Measurements from ENCODE around the gene MYL3. TPM values are rescaled to one million over a fixed set of nuclear protein-coding genes. Genes with fewer than 3 reads are reported as not detected.

The MYL3 gene
- total RNA-seq, 1 experiment from 2014 or later = not detected

- no peaks in the 10 kb centered on the region for H3K9me3 ChIP-seq (ENCODE audit: insufficient read depth, low read depth)
- ChIA-PET CTCF (no interaction called here), POLR2A (ENCODE audit: unreplicated experiment) (interaction anchor here (0.5 to 0.6 kb wide), 2 partner anchors 104 to 135 kb away, joined by 3 read pairs; no protein-coding TSS in a partner anchor)
- H3K4me3 ChIP-seq = no peak overlapping the region
- H3F3A ChIP-seq (ENCODE audit: insufficient read depth, low read depth) = no peaks in the 10 kb centered on the region
- no TSS peak for BruUV-seq (replicated peaks)
- DNase-seq = no peak
- H3K79me2 ChIP-seq (ENCODE audit: low read depth) = no peaks in the 10 kb centered on the region
- no peak overlapping the region for H2AFZ ChIP-seq
- H3K36me3 ChIP-seq (ENCODE audit: low read depth) = no peaks in the 10 kb centered on the region
- no peak overlapping the region for H3K27ac ChIP-seq
- TF ChIP-seq EZH2 (IDR thresholded peaks at IDR 0.05; ENCODE audit: low read depth) = no peak
- TF ChIP-seq, protein P1, sequence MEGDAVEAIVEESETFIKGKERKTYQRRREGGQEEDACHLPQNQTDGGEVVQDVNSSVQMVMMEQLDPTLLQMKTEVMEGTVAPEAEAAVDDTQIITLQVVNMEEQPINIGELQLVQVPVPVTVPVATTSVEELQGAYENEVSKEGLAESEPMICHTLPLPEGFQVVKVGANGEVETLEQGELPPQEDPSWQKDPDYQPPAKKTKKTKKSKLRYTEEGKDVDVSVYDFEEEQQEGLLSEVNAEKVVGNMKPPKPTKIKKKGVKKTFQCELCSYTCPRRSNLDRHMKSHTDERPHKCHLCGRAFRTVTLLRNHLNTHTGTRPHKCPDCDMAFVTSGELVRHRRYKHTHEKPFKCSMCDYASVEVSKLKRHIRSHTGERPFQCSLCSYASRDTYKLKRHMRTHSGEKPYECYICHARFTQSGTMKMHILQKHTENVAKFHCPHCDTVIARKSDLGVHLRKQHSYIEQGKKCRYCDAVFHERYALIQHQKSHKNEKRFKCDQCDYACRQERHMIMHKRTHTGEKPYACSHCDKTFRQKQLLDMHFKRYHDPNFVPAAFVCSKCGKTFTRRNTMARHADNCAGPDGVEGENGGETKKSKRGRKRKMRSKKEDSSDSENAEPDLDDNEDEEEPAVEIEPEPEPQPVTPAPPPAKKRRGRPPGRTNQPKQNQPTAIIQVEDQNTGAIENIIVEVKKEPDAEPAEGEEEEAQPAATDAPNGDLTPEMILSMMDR (conservative IDR thresholded peaks at IDR 0.05) = no peak
- H3K4me2 ChIP-seq = no peak overlapping the region
- no peaks in the 10 kb centered on the region for H3K27me3 ChIP-seq (ENCODE audit: insufficient read depth, low read depth)
- no peaks in the 10 kb centered on the region for H4K20me1 ChIP-seq (ENCODE audit: insufficient read depth)
- intact Hi-C loops (cut with micrococcal nuclease; ENCODE audit: unreplicated experiment) = loop anchor here (1.0 kb wide), 2 partner anchors 29 to 190 kb away; no protein-coding TSS in a partner anchor
- no peaks in the 10 kb centered on the region for H3K9me2 ChIP-seq (ENCODE audit: insufficient read depth)
- H3K4me1 ChIP-seq (replicated peaks; ENCODE audit: insufficient read depth) = 0 out of 2 replicates have a peak, but pooled peaks cover 4% of the 10 kb centered on the region
Measured at GRCh38 chr3:46895761-46896160, 32.5 kb upstream of the MYL3 start.

DNA sequence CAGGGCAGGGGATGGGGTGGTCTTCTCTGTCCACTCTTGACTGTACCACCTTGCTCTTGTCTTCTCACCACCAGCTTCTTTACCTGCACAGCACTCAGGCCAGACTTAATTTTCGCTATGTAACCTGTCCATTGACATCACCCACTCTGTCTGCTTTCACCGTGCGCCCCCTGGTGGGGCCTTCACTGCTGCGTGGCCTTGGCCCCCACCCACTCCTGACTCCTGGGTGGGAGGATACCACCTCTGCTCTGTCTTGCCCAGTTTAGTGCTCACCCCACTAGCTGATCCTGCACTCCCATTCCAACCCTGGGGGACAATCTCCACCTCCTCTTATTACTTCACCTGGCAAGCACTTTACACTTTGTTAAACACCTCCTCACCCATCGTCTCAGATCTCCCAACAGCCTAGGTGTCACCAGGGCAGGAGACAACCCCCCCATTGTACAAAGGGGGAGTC is 32.0 kb upstream of the MYL3 start:
- Histone ChIP-seq H3K4me2 (no peak overlapping the region), H3K36me3 (ENCODE audit: low read depth) (no peaks in the 10 kb centered on the region), H3K4me3 (no peak overlapping the region), H3K79me2 (ENCODE audit: low read depth) (no peaks in the 10 kb centered on the region), H3K27me3 (ENCODE audit: insufficient read depth, low read depth) (no peaks in the 10 kb centered on the region), H3K9me2 (ENCODE audit: insufficient read depth) (no peaks in the 10 kb centered on the region), H3K4me1 (replicated peaks; ENCODE audit: insufficient read depth) (0 out of 2 replicates have a peak, but pooled peaks cover 4% of the 10 kb centered on the region), H4K20me1 (ENCODE audit: insufficient read depth) (no peaks in the 10 kb centered on the region), H3F3A (ENCODE audit: insufficient read depth, low read depth) (no peaks in the 10 kb centered on the region), H3K9me3 (ENCODE audit: insufficient read depth, low read depth) (no peaks in the 10 kb centered on the region), H2AFZ (no peak overlapping the region), H3K27ac (no peak overlapping the region)
- CTCF ChIA-PET = interaction anchor here (0.5 to 1.0 kb wide), 5 partner anchors 49 to 339 kb away, joined by 3 to 7 read pairs (median 4); no protein-coding TSS in a partner anchor
- DNase-seq = peak in 1 of 2 experiments; percentile 68
- BruUV-seq (replicated peaks) = no TSS peak
- intact Hi-C loops (cut with micrococcal nuclease; ENCODE audit: unreplicated experiment) = loop anchor here (1.0 kb wide), 2 partner anchors 29 to 190 kb away; no protein-coding TSS in a partner anchor
- TF ChIP-seq, protein P1 (conservative IDR thresholded peaks at IDR 0.05) = peak; percentile 86
- no peak for TF ChIP-seq EZH2 (IDR thresholded peaks at IDR 0.05; ENCODE audit: low read depth)
- POLR2A ChIA-PET (ENCODE audit: unreplicated experiment) = interaction anchor here (0.5 to 0.6 kb wide), 3 partner anchors 105 to 216 kb away, joined by 3 read pairs; no protein-coding TSS in a partner anchor

- Histone ChIP-seq H3K4me1 (replicated peaks; ENCODE audit: insufficient read depth) (0 out of 2 replicates have a peak, but pooled peaks cover 4% of the 10 kb centered on the region), H2AFZ (no peak overlapping the region), H3K9me3 (ENCODE audit: insufficient read depth, low read depth) (no peaks in the 10 kb centered on the region), H3K27ac (no peak overlapping the region), H3K9me2 (ENCODE audit: insufficient read depth) (no peaks in the 10 kb centered on the region), H3F3A (ENCODE audit: insufficient read depth, low read depth) (no peaks in the 10 kb centered on the region), H3K79me2 (ENCODE audit: low read depth) (no peaks in the 10 kb centered on the region), H3K4me3 (no peak overlapping the region), H3K27me3 (ENCODE audit: insufficient read depth, low read depth) (no peaks in the 10 kb centered on the region), H3K4me2 (no peak overlapping the region), H3K36me3 (ENCODE audit: low read depth) (no peaks in the 10 kb centered on the region), H4K20me1 (ENCODE audit: insufficient read depth) (no peaks in the 10 kb centered on the region)
- ChIA-PET POLR2A (ENCODE audit: unreplicated experiment) (interaction anchor here (0.6 kb wide), 1 partner anchor 215 kb away, joined by 3 read pairs; no protein-coding TSS in a partner anchor), CTCF (interaction anchor here (0.7 to 1.0 kb wide), 3 partner anchors 48 to 188 kb away, joined by 4 to 7 read pairs (median 6); no protein-coding TSS in a partner anchor)
- DNase-seq = no peak
- TF ChIP-seq, protein P1 (conservative IDR thresholded peaks at IDR 0.05) = no peak
- intact Hi-C loops (cut with micrococcal nuclease; ENCODE audit: unreplicated experiment) = no loop called here
- no TSS peak for BruUV-seq (replicated peaks)
Measured at GRCh38 chr3:46894256-46894655, 31.0 kb upstream of the MYL3 start.
